ENCODE results near the gene CNTNAP5.

Gene CNTNAP5

GRCh38 chr2:124662946-124663644, 638.0 kb downstream of the CNTNAP5 start:
- H3K4me3 ChIP-seq (replicated peaks; ENCODE audit: low read depth, low read length), result no peak overlapping the region
- DNase-seq (ENCODE audit: extremely low read depth, low read depth), result no peak
- TF ChIP-seq CTCF (IDR thresholded peaks at IDR 0.05; ENCODE audit: low read depth, low read length, missing control alignments), result no peak

- no peak for TF ChIP-seq CTCF (IDR thresholded peaks at IDR 0.05; ENCODE audit: low read depth, low read length, missing control alignments)
- no peak overlapping the region for H3K4me3 ChIP-seq (replicated peaks; ENCODE audit: low read depth, low read length)
- DNase-seq (ENCODE audit: extremely low read depth, low read depth), result no peak
Measured at GRCh38 chr2:124663645-124663997, 638.5 kb downstream of the CNTNAP5 start.

DNA sequence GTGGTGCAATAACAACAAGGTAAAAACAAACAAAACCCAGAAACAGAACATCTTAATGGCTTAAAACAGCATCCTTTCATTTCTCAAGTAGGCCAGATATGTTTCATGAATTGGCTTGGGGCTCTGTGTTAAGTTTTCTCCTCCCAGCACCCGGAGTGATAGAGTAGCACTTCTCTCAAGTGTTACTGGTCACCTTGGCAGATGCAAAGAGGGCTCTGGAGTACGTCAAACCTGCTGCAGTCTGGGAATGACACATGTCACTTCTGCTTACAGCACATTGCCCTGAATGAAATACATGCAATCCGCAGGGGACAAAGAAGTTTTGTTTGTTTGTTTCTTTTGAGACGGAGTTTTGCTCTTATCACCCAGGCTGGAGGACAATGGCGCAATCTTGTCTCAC, 639.3 kb downstream of the CNTNAP5 start:
- TF ChIP-seq CTCF (IDR thresholded peaks at IDR 0.05; ENCODE audit: low read depth, low read length, missing control alignments), result no peak
- DNase-seq (ENCODE audit: extremely low read depth, low read depth), result no peak
- H3K4me3 ChIP-seq (replicated peaks; ENCODE audit: low read depth, low read length), result no peak overlapping the region

GRCh38 chr2:124666976-124667375, 641.9 kb downstream of the CNTNAP5 start:
- no peak for DNase-seq (ENCODE audit: extremely low read depth, low read depth)
- H3K4me3 ChIP-seq (replicated peaks; ENCODE audit: low read depth, low read length), result no peak overlapping the region
- TF ChIP-seq CTCF (IDR thresholded peaks at IDR 0.05; ENCODE audit: low read depth, low read length, missing control alignments), result no peak

DNA sequence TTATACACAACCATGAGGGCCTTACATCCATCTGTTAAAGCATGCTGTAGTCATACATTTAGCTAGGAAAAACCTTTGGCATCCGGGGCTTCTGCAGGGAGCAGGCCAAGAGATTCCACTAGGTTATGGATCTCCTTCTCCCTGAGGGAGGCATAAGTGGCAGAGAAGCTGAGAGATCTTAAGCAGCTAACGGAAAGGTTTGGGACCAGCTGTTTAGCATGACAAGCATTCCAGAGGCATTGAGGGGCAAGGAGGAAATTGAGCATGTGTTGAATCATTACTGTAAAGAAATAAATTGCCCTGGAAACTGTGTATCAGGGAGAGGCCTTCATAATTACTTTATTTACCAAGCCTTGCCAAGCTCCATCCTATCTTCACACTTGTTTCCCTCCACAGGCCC, 643.1 kb downstream of the CNTNAP5 start:
- H3K4me3 ChIP-seq (replicated peaks; ENCODE audit: low read depth, low read length), result no peak overlapping the region
- TF ChIP-seq CTCF (IDR thresholded peaks at IDR 0.05; ENCODE audit: low read depth, low read length, missing control alignments), result no peak
- no peak for DNase-seq (ENCODE audit: extremely low read depth, low read depth)

DNA sequence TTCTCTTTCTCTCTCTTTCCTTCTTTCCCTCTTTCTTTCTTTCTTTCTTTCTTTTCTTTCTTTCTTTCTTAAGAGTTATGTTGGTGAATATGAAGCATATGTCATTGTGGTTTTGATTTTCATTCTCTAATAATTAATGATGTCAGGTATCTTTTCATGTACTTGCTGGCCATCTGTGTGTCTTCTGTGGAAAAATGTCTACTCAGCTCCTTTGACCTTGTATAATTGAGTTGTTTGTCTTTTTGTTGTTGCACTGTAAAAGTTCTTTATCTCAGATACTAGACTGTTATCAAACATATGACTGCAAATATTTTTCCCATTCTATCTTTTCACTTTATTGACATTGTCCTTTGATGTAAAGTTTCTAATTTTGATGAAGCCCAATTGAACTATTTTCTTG, 645.1 kb downstream of the CNTNAP5 start:
- TF ChIP-seq CTCF (IDR thresholded peaks at IDR 0.05; ENCODE audit: low read depth, low read length, missing control alignments), result no peak
- H3K4me3 ChIP-seq (replicated peaks; ENCODE audit: low read depth, low read length), result no peak overlapping the region
- no peak for DNase-seq (ENCODE audit: extremely low read depth, low read depth)

- TF ChIP-seq CTCF (IDR thresholded peaks at IDR 0.05; ENCODE audit: low read depth, low read length, missing control alignments), result no peak
- no peak for DNase-seq (ENCODE audit: extremely low read depth, low read depth)
- no peak overlapping the region for H3K4me3 ChIP-seq (replicated peaks; ENCODE audit: low read depth, low read length)
Measured at GRCh38 chr2:124678043-124678442, 653.0 kb downstream of the CNTNAP5 start.

All from HFF-Myc (cell line).